ENCODE data around the gene ARHGEF11. TPM values are rescaled to one million over a fixed set of nuclear protein-coding genes. Genes with fewer than 3 reads are reported as not detected.

Gene ARHGEF11
- total and polyA plus RNA-seq, 9 of the 15 experiments (the other 6 are each of a cell fraction or from before 2014, with no cell fraction given), result 0.14 to 15.5 (median 9.0) TPM

GRCh38 chr1:156914440-156914856 lies 131.1 kb downstream of the ARHGEF11 start (continued):
- no peak for TF ChIP-seq DLX4 (CRISPR knock-in tag; IDR thresholded peaks at IDR 0.05)
- TF ChIP-seq CBX2 (IDR thresholded peaks at IDR 0.05; ENCODE audit: insufficient read depth, low read length, poor library complexity, severe bottlenecking), result no peak
- TF ChIP-seq MTA2 (IDR thresholded peaks at IDR 0.05; ENCODE audit: low read depth), result peak; percentile 30; the same call in 1 of the 2 replicates
- no peak for TF ChIP-seq BRD4 (IDR thresholded peaks at IDR 0.05)
- TF ChIP-seq TAF9B (IDR thresholded peaks at IDR 0.05; ENCODE audit: partially characterized antibody), result no peak
- TF ChIP-seq ELK1 (CRISPR knock-in tag; IDR thresholded peaks at IDR 0.05), result no peak
- TF ChIP-seq ZNF408 (CRISPR knock-in tag; IDR thresholded peaks at IDR 0.05; ENCODE audit: low read depth), result no peak
- no peak for TF ChIP-seq HOXB6 (CRISPR knock-in tag; IDR thresholded peaks at IDR 0.05; ENCODE audit: borderline replicate concordance)
- TF ChIP-seq ZNF518B (CRISPR knock-in tag; IDR thresholded peaks at IDR 0.05), result no peak
- no peak for TF ChIP-seq COPS2 (conservative IDR thresholded peaks at IDR 0.05)
- TF ChIP-seq ZNF583 (CRISPR knock-in tag; IDR thresholded peaks at IDR 0.05), result no peak
- no peak for TF ChIP-seq E2F4 (CRISPR knock-in tag; IDR thresholded peaks at IDR 0.05; ENCODE audit: low read depth)
- no peak for TF ChIP-seq ZFP1 (CRISPR knock-in tag; IDR thresholded peaks at IDR 0.05)
- peak in 1 of 2 experiments; percentile 28; a peak in 2 of 4 replicates for TF ChIP-seq RAD21 (CRISPR knock-in tag; conservative IDR thresholded peaks at IDR 0.05 in 1 of 2, IDR thresholded peaks at IDR 0.05 in 1 of 2)
- no peak for TF ChIP-seq DIDO1 (tag; IDR thresholded peaks at IDR 0.05; ENCODE audit: low read depth)
- no peak for TF ChIP-seq ZNF165 (CRISPR knock-in tag; IDR thresholded peaks at IDR 0.05; ENCODE audit: borderline replicate concordance)
- no peak for TF ChIP-seq FOXM1 (IDR thresholded peaks at IDR 0.05; ENCODE audit: low read depth)
- peak; percentile 46; the same call in 1 of the 2 replicates for TF ChIP-seq FOXM1 (CRISPR knock-in tag; IDR thresholded peaks at IDR 0.05; ENCODE audit: low read depth)
- TF ChIP-seq POLR2G (IDR thresholded peaks at IDR 0.05; ENCODE audit: low read depth, low read length), result no peak
- no peak for TF ChIP-seq RFX5 (IDR thresholded peaks at IDR 0.05; ENCODE audit: low read depth, low read length)
- TF ChIP-seq RBM14 (IDR thresholded peaks at IDR 0.05; ENCODE audit: borderline replicate concordance, insufficient read depth, low read depth, low read length), result no peak
- TF ChIP-seq DNMT1 (IDR thresholded peaks at IDR 0.05), result no peak
- TF ChIP-seq ZNF124 (CRISPR knock-in tag; IDR thresholded peaks at IDR 0.05), result no peak
- TF ChIP-seq HNRNPK (IDR thresholded peaks at IDR 0.05; ENCODE audit: low read depth, low read length, poor library complexity, severe bottlenecking), result no peak
- no peak for TF ChIP-seq POLR3G (IDR thresholded peaks at IDR 0.05; ENCODE audit: extremely low read depth, insufficient read length, insufficient replicate concordance)

Measured in K562 (cell line).